Osteoblast (primary cell): ENCODE results near the gene CNTN3. TPM values are rescaled to one million over a fixed set of nuclear protein-coding genes. Genes with fewer than 3 reads are reported as not detected.

ENCODE experiments used
- DNase-seq: peaks from one replicate; pipeline ENCODE4 v3.0.0; 2011; ENCODE audit warnings: low spot score, mixed read lengths; ENCODE audit not compliant: insufficient read length; ENCODE audit errors: missing footprints
- H2AFZ ChIP-seq: 2 replicates; pipeline ENCODE4 v1.6.0; 2011; ENCODE audit warnings: mild to moderate bottlenecking, low read length
- H3K27ac ChIP-seq: 2 replicates; pipeline ENCODE4 v1.5.1; 2011; ENCODE audit warnings: mild to moderate bottlenecking, low read depth, low read length, moderate library complexity
- H3K27me3 ChIP-seq: 2 replicates; pipeline ENCODE4 v1.6.0; 2012; ENCODE audit warnings: mild to moderate bottlenecking, control low read depth, inconsistent platforms, low read length, moderate library complexity; ENCODE audit not compliant: insufficient read depth
- H3K36me3 ChIP-seq: 2 replicates; pipeline ENCODE4 v1.5.1; 2011; ENCODE audit warnings: mild to moderate bottlenecking, low read length, control low read depth, moderate library complexity; ENCODE audit not compliant: insufficient read depth
- H3K4me1 ChIP-seq: 2 replicates; pipeline ENCODE4 v1.5.1; 2011; ENCODE audit warnings: mild to moderate bottlenecking, low read length, control low read depth, moderate library complexity; ENCODE audit not compliant: insufficient read depth
- H3K4me2 ChIP-seq: 2 replicates; pipeline ENCODE4 v1.6.0; 2011; ENCODE audit warnings: mild to moderate bottlenecking, low read length; ENCODE audit not compliant: insufficient read depth
- H3K4me3 ChIP-seq: fragments of 200-600 bp; sonication (generic); 3 replicates; pipeline ENCODE4 v1.5.1; 2012; ENCODE audit warnings: mild to moderate bottlenecking, low read length, inconsistent platforms; ENCODE audit not compliant: insufficient read depth
- H3K79me2 ChIP-seq: 2 replicates; pipeline ENCODE4 v1.6.0; 2012; ENCODE audit warnings: mild to moderate bottlenecking, low read length, control low read depth, inconsistent platforms; ENCODE audit not compliant: insufficient read depth
- H3K9me3 ChIP-seq: 2 replicates; pipeline ENCODE4 v1.5.1; 2011; ENCODE audit warnings: low read depth, low read length, control low read depth
- H4K20me1 ChIP-seq: 2 replicates; pipeline ENCODE4 v1.6.0; 2012; ENCODE audit warnings: mild to moderate bottlenecking, low read length, control low read depth; ENCODE audit not compliant: insufficient read depth
- CTCF ChIP-seq: IDR thresholded peaks from 2 replicates; pipeline ENCODE4 v1.5.1; 2011; ENCODE audit warnings: mild to moderate bottlenecking, low read depth, low read length, moderate library complexity; ENCODE audit errors: extremely low read depth
- total RNA-seq: library from RNA; depleted of rRNA; stranded (reverse); fragments of >200 nt; gene quantifications from 2 replicates; pipeline ENCODE4 v1.2.3, GENCODE V29; 2012

The CNTN3 gene
- total RNA-seq, 1 donor, result 0.36 TPM

GRCh38 chr3:74601793-74602192, 12.7 kb downstream of the CNTN3 start:
- Histone ChIP-seq H3K36me3 (no peaks in the 10 kb centered on the region), H3K4me3 (no peak overlapping the region), H3K27ac (no peak overlapping the region), H3K9me3 (peaks cover 4% of the 10 kb centered on the region), H3K79me2 (no peaks in the 10 kb centered on the region), H3K4me1 (no peaks in the 10 kb centered on the region), H4K20me1 (no peaks in the 10 kb centered on the region), H3K27me3 (no peaks in the 10 kb centered on the region), H2AFZ (no peak overlapping the region), H3K4me2 (no peak overlapping the region)
- no peak for TF ChIP-seq CTCF
- DNase-seq, result no peak

DNA sequence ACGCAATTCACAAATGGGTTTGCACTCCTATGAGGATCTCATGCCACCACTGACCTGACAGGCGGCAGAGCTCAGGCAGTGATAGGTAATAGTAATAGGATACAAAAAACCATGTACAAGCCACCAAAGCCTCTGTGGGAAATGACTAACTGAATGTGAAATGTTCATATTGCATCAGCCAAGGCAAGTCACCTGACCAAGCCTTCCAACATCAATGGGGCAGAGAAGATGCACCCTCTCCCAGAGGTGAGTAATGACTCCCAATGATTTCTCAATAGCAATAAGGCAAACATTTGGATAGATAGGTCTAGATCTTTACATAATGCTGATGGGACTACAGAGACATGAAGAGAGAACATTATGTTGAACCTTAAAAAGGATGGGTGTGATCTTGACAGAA, 14.9 kb downstream of the CNTN3 start:
- no peak for DNase-seq
- Histone ChIP-seq H3K27ac (no peak overlapping the region), H3K4me3 (no peak overlapping the region), H3K4me1 (no peaks in the 10 kb centered on the region), H3K4me2 (no peak overlapping the region), H3K36me3 (no peaks in the 10 kb centered on the region), H2AFZ (no peak overlapping the region), H4K20me1 (no peaks in the 10 kb centered on the region), H3K79me2 (no peaks in the 10 kb centered on the region), H3K9me3 (peaks cover 4% of the 10 kb centered on the region), H3K27me3 (no peaks in the 10 kb centered on the region)
- no peak for TF ChIP-seq CTCF

DNA sequence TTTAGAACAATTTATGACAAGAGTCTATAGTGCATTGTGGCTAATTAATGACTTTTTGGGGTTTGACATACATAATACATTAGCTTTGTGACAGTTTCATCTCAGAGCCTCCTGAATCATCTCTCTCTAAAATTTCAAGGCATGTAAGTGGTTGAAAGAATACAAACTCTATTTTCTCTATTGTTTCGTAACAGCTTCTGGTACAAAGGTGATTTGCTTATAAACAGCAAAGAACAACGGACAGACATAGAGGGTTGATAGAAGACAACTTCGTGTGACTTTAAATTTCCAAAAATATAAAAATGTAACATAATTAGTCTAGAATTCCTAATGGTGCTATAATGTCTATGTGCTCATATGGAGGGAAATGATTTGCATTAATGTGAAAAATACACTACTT, 21.3 kb downstream of the CNTN3 start:
- no peaks in the 10 kb centered on the region for H4K20me1 ChIP-seq
- no peaks in the 10 kb centered on the region for H3K27me3 ChIP-seq
- no peak overlapping the region for H3K27ac ChIP-seq
- no peak for TF ChIP-seq CTCF
- H3K4me1 ChIP-seq, result no peaks in the 10 kb centered on the region
- H2AFZ ChIP-seq, result no peak overlapping the region
- no peak overlapping the region for H3K4me2 ChIP-seq
- H3K36me3 ChIP-seq, result no peaks in the 10 kb centered on the region
- H3K4me3 ChIP-seq, result no peak overlapping the region
- H3K79me2 ChIP-seq, result no peaks in the 10 kb centered on the region
- DNase-seq, result no peak
- no peaks in the 10 kb centered on the region for H3K9me3 ChIP-seq

DNA sequence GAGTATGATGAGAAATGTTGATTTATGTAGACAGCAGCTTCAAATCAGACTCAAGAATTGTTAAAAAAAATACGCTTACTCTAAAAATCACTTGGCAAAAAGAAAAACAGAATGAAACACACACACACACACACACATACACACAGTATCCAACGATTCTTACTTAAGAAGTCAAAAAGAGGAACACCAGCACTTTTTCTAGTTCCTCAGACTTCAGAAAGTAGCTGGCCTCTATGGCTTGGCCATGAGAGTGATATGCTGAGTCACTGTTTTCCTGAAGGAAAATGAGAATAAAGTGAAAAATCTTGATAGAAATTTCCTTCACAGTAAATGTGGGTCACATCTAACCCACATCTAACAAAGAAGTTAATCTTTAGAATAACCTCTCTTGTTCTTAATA, 22.1 kb downstream of the CNTN3 start:
- Histone ChIP-seq H3K9me3 (no peaks in the 10 kb centered on the region), H3K27me3 (no peaks in the 10 kb centered on the region), H3K27ac (no peak overlapping the region), H3K4me2 (no peak overlapping the region), H3K79me2 (no peaks in the 10 kb centered on the region), H2AFZ (no peak overlapping the region), H3K4me1 (no peaks in the 10 kb centered on the region), H4K20me1 (no peaks in the 10 kb centered on the region), H3K4me3 (no peak overlapping the region), H3K36me3 (no peaks in the 10 kb centered on the region)
- no peak for TF ChIP-seq CTCF
- no peak for DNase-seq
